ENCODE results near the gene OR5K1. TPM values are rescaled to one million over a fixed set of nuclear protein-coding genes. Genes with fewer than 3 reads are reported as not detected.

The OR5K1 gene
- polyA plus RNA-seq, 1 donor, result not detected

GRCh38 chr3:98514948-98515347 is 51.9 kb downstream of the OR5K1 start:
- no peak for DNase-seq (ENCODE audit: low read depth)

DNA sequence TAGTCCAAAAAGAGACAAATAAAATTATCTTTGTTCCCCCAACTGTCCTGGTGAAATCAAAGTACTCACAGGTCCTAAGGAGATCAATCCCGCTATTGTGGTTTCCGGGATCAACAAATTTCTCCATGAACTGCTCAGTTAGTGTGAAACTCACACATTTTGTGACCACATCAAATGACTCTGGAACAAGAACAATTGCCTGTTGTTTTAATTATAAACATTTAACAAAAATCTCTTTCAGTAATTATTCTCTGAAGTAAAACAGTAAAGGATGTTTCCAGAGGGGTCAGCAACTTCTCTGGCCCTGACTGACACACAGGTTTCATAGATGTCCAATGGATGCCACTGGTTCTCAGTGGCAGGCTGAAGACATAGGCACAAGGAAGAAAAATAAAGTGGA is 55.8 kb downstream of the OR5K1 start:
- no peak for DNase-seq (ENCODE audit: low read depth)

DNA sequence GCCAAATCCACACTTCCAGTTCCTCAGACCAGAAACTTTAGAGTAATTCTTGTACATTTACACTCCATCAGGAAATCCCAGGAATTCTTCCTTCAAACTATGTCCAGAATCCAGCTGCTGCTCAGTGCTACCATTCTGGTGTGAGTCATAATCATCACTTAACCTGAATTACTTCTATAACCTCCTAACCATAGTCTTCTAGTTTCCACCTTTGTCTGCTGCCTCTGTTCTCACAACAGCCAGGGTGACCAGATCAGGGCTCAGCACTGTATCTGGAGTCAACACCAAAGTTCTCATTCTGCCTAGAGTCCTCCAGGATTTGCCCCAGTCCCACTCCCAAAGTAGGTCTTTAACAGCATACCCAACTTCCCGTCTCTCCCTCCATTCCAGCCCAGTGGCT is 56.4 kb downstream of the OR5K1 start:
- no peak for DNase-seq (ENCODE audit: low read depth)

DNA sequence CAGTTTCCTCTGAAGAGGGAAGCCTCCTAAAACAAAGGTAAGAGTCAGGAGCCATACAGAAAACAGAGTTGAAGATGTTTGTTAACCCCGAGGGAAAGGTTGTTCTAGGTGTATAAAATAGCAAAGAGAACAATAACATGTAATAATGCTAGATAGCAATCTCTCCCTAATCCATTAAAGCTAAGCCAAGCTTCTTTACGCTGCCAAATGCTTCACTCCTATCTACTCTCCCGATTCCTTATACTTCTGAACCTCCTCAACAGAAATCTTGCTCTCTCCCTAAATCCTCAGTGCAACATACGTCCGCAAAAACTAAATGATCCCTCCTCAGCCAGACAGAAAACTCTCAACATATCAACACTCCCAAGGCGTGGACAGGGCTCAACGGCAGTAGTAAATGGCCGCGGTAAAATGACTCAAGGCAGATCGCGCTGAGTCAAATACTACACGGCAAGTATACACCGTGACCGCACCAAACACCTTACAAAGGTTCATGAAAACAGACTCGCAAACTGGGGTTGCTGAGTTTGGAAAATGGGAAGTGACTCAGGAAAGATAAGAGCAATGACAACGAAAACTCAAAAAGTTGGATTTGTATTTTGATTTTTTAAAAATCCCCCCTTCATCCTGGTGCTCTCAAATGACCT is 59.0 kb downstream of the OR5K1 start:
- DNase-seq (ENCODE audit: low read depth), result peak; percentile 17

Other genes starting within 250 kb of the OR5K1 start
- not detected for gene OR5H6, start 199.0 kb upstream of the OR5K1 start, polyA plus RNA-seq (ENCODE audit: insufficient read length)
- not detected for gene OR5H2, start 180.7 kb upstream of the OR5K1 start, polyA plus RNA-seq (ENCODE audit: insufficient read length)
- gene OR5K4, start 109.3 kb upstream of the OR5K1 start, polyA plus RNA-seq (ENCODE audit: insufficient read length), result not detected
- not detected for gene OR5K3, start 72.5 kb upstream of the OR5K1 start, polyA plus RNA-seq (ENCODE audit: insufficient read length)
- not detected for gene OR5K2, start 34.5 kb downstream of the OR5K1 start, polyA plus RNA-seq (ENCODE audit: insufficient read length)
- gene CLDND1, start 59.7 kb downstream of the OR5K1 start, polyA plus RNA-seq (ENCODE audit: insufficient read length), result 73.8 TPM
- gene GPR15, start 68.8 kb downstream of the OR5K1 start, polyA plus RNA-seq (ENCODE audit: insufficient read length), result not detected
- gene CPOX, start 130.4 kb downstream of the OR5K1 start, polyA plus RNA-seq (ENCODE audit: insufficient read length), result 12.6 TPM